Measurements from ENCODE around the gene CTSV.
"Not testable (repeated sequence)": the region's sequence is repeated elsewhere in the genome, so short reads cannot be mapped to it uniquely, and the experiment has no call there.

GRCh38 chr9:97055891-97056290 lies 16.9 kb upstream of the CTSV start:
- not testable (repeated sequence) for TF ChIP-seq NR2F1 (conservative IDR thresholded peaks at IDR 0.05); SUZ12 (IDR thresholded peaks at IDR 0.05; ENCODE audit: unreplicated experiment); CBFB (IDR thresholded peaks at IDR 0.05; ENCODE audit: low read depth); CHD2 (IDR thresholded peaks at IDR 0.05; ENCODE audit: borderline replicate concordance, low read depth, low read length); KDM1A (IDR thresholded peaks at IDR 0.05; ENCODE audit: borderline replicate concordance); SRF (IDR thresholded peaks at IDR 0.05; ENCODE audit: low read depth in 2 of 2, low read length in 2 of 2); POLR2AphosphoS5 (IDR thresholded peaks at IDR 0.05; ENCODE audit: low read length); ATF2 (IDR thresholded peaks at IDR 0.05; ENCODE audit: low read length); TARDBP (IDR thresholded peaks at IDR 0.05; ENCODE audit: borderline replicate concordance); EZH2 (IDR thresholded peaks at IDR 0.05; ENCODE audit: borderline replicate concordance, control insufficient read depth, low read depth, low read length); POLR2A (IDR thresholded peaks at IDR 0.05; ENCODE audit: low read depth, low read length); BMI1 (IDR thresholded peaks at IDR 0.05; ENCODE audit: borderline replicate concordance)
- TF ChIP-seq, protein P1, sequence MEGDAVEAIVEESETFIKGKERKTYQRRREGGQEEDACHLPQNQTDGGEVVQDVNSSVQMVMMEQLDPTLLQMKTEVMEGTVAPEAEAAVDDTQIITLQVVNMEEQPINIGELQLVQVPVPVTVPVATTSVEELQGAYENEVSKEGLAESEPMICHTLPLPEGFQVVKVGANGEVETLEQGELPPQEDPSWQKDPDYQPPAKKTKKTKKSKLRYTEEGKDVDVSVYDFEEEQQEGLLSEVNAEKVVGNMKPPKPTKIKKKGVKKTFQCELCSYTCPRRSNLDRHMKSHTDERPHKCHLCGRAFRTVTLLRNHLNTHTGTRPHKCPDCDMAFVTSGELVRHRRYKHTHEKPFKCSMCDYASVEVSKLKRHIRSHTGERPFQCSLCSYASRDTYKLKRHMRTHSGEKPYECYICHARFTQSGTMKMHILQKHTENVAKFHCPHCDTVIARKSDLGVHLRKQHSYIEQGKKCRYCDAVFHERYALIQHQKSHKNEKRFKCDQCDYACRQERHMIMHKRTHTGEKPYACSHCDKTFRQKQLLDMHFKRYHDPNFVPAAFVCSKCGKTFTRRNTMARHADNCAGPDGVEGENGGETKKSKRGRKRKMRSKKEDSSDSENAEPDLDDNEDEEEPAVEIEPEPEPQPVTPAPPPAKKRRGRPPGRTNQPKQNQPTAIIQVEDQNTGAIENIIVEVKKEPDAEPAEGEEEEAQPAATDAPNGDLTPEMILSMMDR (IDR thresholded peaks at IDR 0.05 in 2 of 3, conservative IDR thresholded peaks at IDR 0.05 in 1 of 3; ENCODE audit: control insufficient read depth in 2 of 3, extremely low read depth in 1 of 3, insufficient read depth in 1 of 3, low read depth in 3 of 3, low read length in 3 of 3): not testable (repeated sequence)

Data from GM12878 (cell line).